Stimulated activated CD8-positive, alpha-beta memory T cell treated with anti-CD3 and anti-CD28 coated beads, Interleukin-12 subunit alpha, Interleukin-12 subunit beta, amount 100 ng/mL, for 1 hour (primary cell): ENCODE measurements around the gene CANT1.

ENCODE experiments used
- DNase-seq: peaks from one replicate; pipeline ENCODE4 v3.0.0-alpha.2; 2020; ENCODE audit warnings: low read depth

CANT1 gene

GRCh38 chr17:79009397-79010303, at the start of gene CANT1:
TSS of gene CANT1 (minus strand) at chr17:79009764. CDS start at chr17:78997622, 12,142 bp downstream.
- peak; percentile 67 for DNase-seq

GRCh38 chr17:79057737-79058385, 48.3 kb upstream of the CANT1 start:
- no peak for DNase-seq

GRCh38 chr17:79055197-79055596, 45.6 kb upstream of the CANT1 start:
- DNase-seq, result no peak

GRCh38 chr17:79054200-79054960, 44.8 kb upstream of the CANT1 start:
- no peak for DNase-seq

- no peak for DNase-seq
Measured at GRCh38 chr17:79053251-79053925, 43.8 kb upstream of the CANT1 start.

- no peak for DNase-seq
Measured at GRCh38 chr17:79052131-79052530, 42.6 kb upstream of the CANT1 start.

- no peak for DNase-seq
Measured at GRCh38 chr17:79051306-79051705, 41.7 kb upstream of the CANT1 start.

GRCh38 chr17:79050551-79050950, 41.0 kb upstream of the CANT1 start:
- DNase-seq, result no peak

GRCh38 chr17:79049821-79050220, 40.3 kb upstream of the CANT1 start:
- DNase-seq, result no peak

- no peak for DNase-seq
Measured at GRCh38 chr17:79048826-79049755, 39.5 kb upstream of the CANT1 start.

- DNase-seq, result no peak
Measured at GRCh38 chr17:79047923-79048825, 38.6 kb upstream of the CANT1 start.

- no peak for DNase-seq
Measured at GRCh38 chr17:79047291-79047920, 37.8 kb upstream of the CANT1 start.

GRCh38 chr17:79046916-79047280, 37.3 kb upstream of the CANT1 start:
- DNase-seq, result no peak

GRCh38 chr17:79046197-79046915, 36.8 kb upstream of the CANT1 start:
- no peak for DNase-seq

GRCh38 chr17:79045842-79046196, 36.3 kb upstream of the CANT1 start:
- DNase-seq, result peak; percentile 27

- no peak for DNase-seq
Measured at GRCh38 chr17:79045001-79045729, 35.6 kb upstream of the CANT1 start.

- DNase-seq, result no peak
Measured at GRCh38 chr17:79044462-79044861, 34.9 kb upstream of the CANT1 start.

GRCh38 chr17:79043931-79044320, 34.4 kb upstream of the CANT1 start:
- no peak for DNase-seq
